OCI-LY7 (cell line): Measurements from ENCODE around the gene USP24. TPM values are rescaled to one million over a fixed set of nuclear protein-coding genes. Genes with fewer than 3 reads are reported as not detected.

Experiments used
- Bru-seq: library from RNA; stranded (reverse); fragments of 400-500 nt; gene quantifications from one replicate; lab custom pipeline; 2021; lab: Mats Ljungman, UMichigan
- BruChase-seq, 2 experiments: library from RNA; stranded (reverse); fragments of 400-500 nt; gene quantifications; one replicate each; lab custom pipeline; 2021; lab: Mats Ljungman, UMichigan
- BruUV-seq: library from RNA; stranded (reverse); fragments of 400-500 nt; replicated peaks from 2 replicates; lab custom pipeline; 2021; lab: Mats Ljungman, UMichigan
- CTCF ChIA-PET: fragments of 300-600 bp; sonication (Branson Sonifier 250); formaldehyde crosslinking; loops from one replicate; lab custom pipeline; 2022; ENCODE audit warnings: antibody characterized with exemption; ENCODE audit not compliant: unreplicated experiment; lab: Charles Lee
- POLR2A ChIA-PET: fragments of 300-600 bp; sonication (Branson Sonifier 250); formaldehyde crosslinking; loops from one replicate; lab custom pipeline; 2022; ENCODE audit warnings: antibody characterized with exemption; lab: Charles Lee
- DNase-seq: peaks from one replicate; pipeline ENCODE4 v3.0.0-alpha.2; 2015; ENCODE audit warnings: low spot score
- H2AFZ ChIP-seq: fragments of 200-600 bp; sonication (generic), shearing (Covaris generic); 2 replicates; pipeline ENCODE4 v1.6.1; 2014; ENCODE audit warnings: mild to moderate bottlenecking, antibody characterized with exemption, low read length, moderate library complexity
- H3K27ac ChIP-seq: fragments of 200-600 bp; sonication (generic); 2 replicates; pipeline ENCODE4 v1.5.1; 2014; ENCODE audit warnings: mixed run types, low read depth, mild to moderate bottlenecking, moderate library complexity, low read length, inconsistent platforms; ENCODE audit not compliant: poor library complexity, severe bottlenecking
- H3K36me3 ChIP-seq: fragments of 200-600 bp; sonication (generic); 2 replicates; pipeline ENCODE4 v1.6.1; 2014; ENCODE audit warnings: mild to moderate bottlenecking, antibody characterized with exemption, low read length, moderate library complexity, mixed read lengths; ENCODE audit not compliant: insufficient read depth
- H3K4me1 ChIP-seq: fragments of 200-600 bp; sonication (generic); 2 replicates; pipeline ENCODE4 v1.5.1; 2014; ENCODE audit warnings: mild to moderate bottlenecking, low read length; ENCODE audit not compliant: insufficient read depth, poor library complexity, severe bottlenecking
- H3K4me2 ChIP-seq: fragments of 200-600 bp; sonication (generic); 2 replicates; pipeline ENCODE4 v1.6.1; 2014; ENCODE audit warnings: mild to moderate bottlenecking, low read length
- H3K4me3 ChIP-seq: fragments of 200-600 bp; sonication (generic); 2 replicates; pipeline ENCODE4 v1.5.1; 2014; ENCODE audit warnings: mild to moderate bottlenecking, low read depth, low read length; ENCODE audit not compliant: poor library complexity, severe bottlenecking
- H3K79me2 ChIP-seq: fragments of 200-600 bp; sonication (generic); 2 replicates; pipeline ENCODE4 v1.6.1; 2016; ENCODE audit warnings: low read depth, mild to moderate bottlenecking, low read length, moderate library complexity, mixed read lengths; ENCODE audit not compliant: insufficient read depth
- H3K9me2 ChIP-seq: fragments of 200-600 bp; sonication (generic); 2 replicates; pipeline ENCODE4 v1.6.1; 2016; ENCODE audit warnings: mild to moderate bottlenecking, low read length, mixed read lengths; ENCODE audit not compliant: insufficient read depth
- H3K9me3 ChIP-seq: fragments of 200-600 bp; sonication (generic); 2 replicates; pipeline ENCODE4 v1.6.1; 2014; ENCODE audit warnings: mild to moderate bottlenecking, mixed run types, low read length, mixed read lengths
- H4K20me1 ChIP-seq: fragments of 200-600 bp; sonication (generic); 2 replicates; pipeline ENCODE4 v1.6.1; 2014; ENCODE audit warnings: mild to moderate bottlenecking, antibody characterized with exemption, low read length, moderate library complexity, mixed read lengths; ENCODE audit not compliant: insufficient read depth
- EZH2phosphoT487 ChIP-seq: fragments of 200-600 bp; sonication (generic); IDR thresholded peaks from 2 replicates; pipeline ENCODE4 v1.6.1; 2018; ENCODE audit warnings: low read depth, borderline replicate concordance, mild to moderate bottlenecking, mixed run types, antibody characterized with exemption, low read length, moderate library complexity, mixed read lengths
- intact Hi-C: fragments of 100-400 bp; cut with micrococcal nuclease; formaldehyde crosslinking; loops from one replicate; pipeline ENCODE4 v1.10.0; 2022; ENCODE audit not compliant: unreplicated experiment
- long read RNA-seq: library from polyadenylated mRNA; stranded (forward); transcript quantifications from one replicate; pipeline ENCODE4 v2.0.0, GENCODE V29; 2022
- total RNA-seq, 2 experiments: library from RNA; depleted of rRNA in 1 of 2; stranded (reverse); fragments of >200 nt in 1 of 2; shearing (Covaris generic) in 1 of 2; gene quantifications; 2 replicates each; pipeline ENCODE4 v1.2.3, GENCODE V29; 2014 to 2022
- TF ChIP-seq, protein P1 (sequence below): fragments of 200-600 bp; sonication (generic); conservative IDR thresholded peaks from 2 replicates; pipeline ENCODE4 v1.5.1; 2014; ENCODE audit warnings: mild to moderate bottlenecking, antibody characterized with exemption, low read length, moderate library complexity, mixed read lengths

Gene USP24, protein sequence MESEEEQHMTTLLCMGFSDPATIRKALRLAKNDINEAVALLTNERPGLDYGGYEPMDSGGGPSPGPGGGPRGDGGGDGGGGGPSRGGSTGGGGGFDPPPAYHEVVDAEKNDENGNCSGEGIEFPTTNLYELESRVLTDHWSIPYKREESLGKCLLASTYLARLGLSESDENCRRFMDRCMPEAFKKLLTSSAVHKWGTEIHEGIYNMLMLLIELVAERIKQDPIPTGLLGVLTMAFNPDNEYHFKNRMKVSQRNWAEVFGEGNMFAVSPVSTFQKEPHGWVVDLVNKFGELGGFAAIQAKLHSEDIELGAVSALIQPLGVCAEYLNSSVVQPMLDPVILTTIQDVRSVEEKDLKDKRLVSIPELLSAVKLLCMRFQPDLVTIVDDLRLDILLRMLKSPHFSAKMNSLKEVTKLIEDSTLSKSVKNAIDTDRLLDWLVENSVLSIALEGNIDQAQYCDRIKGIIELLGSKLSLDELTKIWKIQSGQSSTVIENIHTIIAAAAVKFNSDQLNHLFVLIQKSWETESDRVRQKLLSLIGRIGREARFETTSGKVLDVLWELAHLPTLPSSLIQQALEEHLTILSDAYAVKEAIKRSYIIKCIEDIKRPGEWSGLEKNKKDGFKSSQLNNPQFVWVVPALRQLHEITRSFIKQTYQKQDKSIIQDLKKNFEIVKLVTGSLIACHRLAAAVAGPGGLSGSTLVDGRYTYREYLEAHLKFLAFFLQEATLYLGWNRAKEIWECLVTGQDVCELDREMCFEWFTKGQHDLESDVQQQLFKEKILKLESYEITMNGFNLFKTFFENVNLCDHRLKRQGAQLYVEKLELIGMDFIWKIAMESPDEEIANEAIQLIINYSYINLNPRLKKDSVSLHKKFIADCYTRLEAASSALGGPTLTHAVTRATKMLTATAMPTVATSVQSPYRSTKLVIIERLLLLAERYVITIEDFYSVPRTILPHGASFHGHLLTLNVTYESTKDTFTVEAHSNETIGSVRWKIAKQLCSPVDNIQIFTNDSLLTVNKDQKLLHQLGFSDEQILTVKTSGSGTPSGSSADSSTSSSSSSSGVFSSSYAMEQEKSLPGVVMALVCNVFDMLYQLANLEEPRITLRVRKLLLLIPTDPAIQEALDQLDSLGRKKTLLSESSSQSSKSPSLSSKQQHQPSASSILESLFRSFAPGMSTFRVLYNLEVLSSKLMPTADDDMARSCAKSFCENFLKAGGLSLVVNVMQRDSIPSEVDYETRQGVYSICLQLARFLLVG (N-terminal part only)
- total RNA-seq (2014; rRNA removed; shearing (Covaris generic)) (35.1 and 42.5 TPM in 2 replicates), total RNA-seq (2022) (46.3 and 49.1 TPM in 2 replicates), Bru-seq, nascent RNA (percentile 91 among the genes with signal in this experiment), BruChase-seq, experiment 1, labeled RNA remaining after a 6-hour chase (percentile 85 among the genes with signal in this experiment), BruChase-seq, experiment 2, labeled RNA remaining after a 2-hour chase (percentile 82 among the genes with signal in this experiment)
- long read RNA-seq, full-length matches to known transcripts, result 9 of 41 reads
- long read RNA-seq, partial matches to known transcripts, result 11 of 41 reads
- long read RNA-seq, other reads (novel, unspliced or antisense), result 21 of 41 reads

DNA sequence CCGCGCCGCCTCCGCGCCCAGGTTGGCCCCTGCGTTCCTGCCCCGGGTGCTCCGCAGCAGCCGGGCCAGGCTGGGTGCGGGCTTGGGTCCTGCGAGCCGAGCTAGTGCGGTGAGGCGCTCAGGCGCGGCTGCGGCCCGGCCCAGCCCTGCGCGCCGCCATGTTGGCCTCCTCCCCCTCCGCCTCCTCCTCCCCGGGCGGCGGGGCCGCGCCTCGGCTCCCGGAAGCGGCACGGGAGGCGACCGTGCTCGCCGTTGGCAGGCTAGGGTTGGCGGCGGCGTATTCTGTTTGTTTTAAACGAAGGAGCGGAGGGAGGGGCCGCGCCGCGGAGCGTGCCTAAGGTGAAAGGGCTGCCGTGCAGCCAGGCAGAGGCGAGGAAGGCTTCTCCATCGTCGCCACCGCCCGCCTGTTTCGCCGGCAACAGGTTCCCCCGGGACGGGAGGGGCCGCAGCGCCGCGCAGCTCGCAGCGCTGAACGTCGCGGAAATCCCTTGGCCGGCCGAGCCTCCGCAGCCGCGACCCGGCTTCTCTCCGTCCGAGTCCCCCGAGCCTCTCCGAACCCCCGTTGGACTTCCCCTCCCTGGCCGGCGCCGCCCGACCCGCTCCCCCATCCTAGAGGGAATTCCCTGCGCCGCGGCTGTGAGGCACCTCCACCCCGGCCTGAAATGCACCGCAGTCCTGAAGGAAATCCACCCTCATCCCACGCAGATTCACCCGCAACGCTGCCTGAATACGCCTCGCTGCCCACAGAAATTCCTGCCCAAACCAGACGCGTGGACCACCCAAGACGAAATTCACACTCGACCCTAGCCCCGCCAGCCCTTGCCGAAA is at the start of gene USP24:
Gene USP24 (minus strand): TSS at position 171 of the 828 bp plus-strand sequence. CDS start 251 bp downstream, outside the sequence.
- ChIA-PET CTCF (no interaction called here), POLR2A (interaction anchor here (1.1 to 1.3 kb wide), 2 partner anchors 9 to 45 kb away, joined by 3 to 4 read pairs; no protein-coding TSS in a partner anchor)
- H3K27ac ChIP-seq, result peak within 1 kb of the TSS; percentile 68
- peaks cover 52% of the 10 kb centered on the region for H3K4me1 ChIP-seq
- no peaks in the 10 kb centered on the region for H3K9me2 ChIP-seq
- H3K9me3 ChIP-seq, result no peaks in the 10 kb centered on the region
- H3K4me2 ChIP-seq, result peak within 1 kb of the TSS; percentile 99
- TF ChIP-seq EZH2phosphoT487, result no peak
- TF ChIP-seq, protein P1, sequence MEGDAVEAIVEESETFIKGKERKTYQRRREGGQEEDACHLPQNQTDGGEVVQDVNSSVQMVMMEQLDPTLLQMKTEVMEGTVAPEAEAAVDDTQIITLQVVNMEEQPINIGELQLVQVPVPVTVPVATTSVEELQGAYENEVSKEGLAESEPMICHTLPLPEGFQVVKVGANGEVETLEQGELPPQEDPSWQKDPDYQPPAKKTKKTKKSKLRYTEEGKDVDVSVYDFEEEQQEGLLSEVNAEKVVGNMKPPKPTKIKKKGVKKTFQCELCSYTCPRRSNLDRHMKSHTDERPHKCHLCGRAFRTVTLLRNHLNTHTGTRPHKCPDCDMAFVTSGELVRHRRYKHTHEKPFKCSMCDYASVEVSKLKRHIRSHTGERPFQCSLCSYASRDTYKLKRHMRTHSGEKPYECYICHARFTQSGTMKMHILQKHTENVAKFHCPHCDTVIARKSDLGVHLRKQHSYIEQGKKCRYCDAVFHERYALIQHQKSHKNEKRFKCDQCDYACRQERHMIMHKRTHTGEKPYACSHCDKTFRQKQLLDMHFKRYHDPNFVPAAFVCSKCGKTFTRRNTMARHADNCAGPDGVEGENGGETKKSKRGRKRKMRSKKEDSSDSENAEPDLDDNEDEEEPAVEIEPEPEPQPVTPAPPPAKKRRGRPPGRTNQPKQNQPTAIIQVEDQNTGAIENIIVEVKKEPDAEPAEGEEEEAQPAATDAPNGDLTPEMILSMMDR, result no peak
- intact Hi-C loops, result loop anchor here (2.0 kb wide), 1 partner anchor 75 kb away; no protein-coding TSS in a partner anchor
- peak within 1 kb of the TSS; percentile 90 for H2AFZ ChIP-seq
- peaks cover 4% of the 10 kb centered on the region; the same call in 1 of the 2 replicates for H4K20me1 ChIP-seq
- peak within 1 kb of the TSS; percentile 94 for H3K4me3 ChIP-seq
- H3K79me2 ChIP-seq, result peaks cover 45% of the 10 kb centered on the region
- no TSS peak for BruUV-seq
- DNase-seq, result peak; percentile 84
- no peaks in the 10 kb centered on the region for H3K36me3 ChIP-seq

DNA sequence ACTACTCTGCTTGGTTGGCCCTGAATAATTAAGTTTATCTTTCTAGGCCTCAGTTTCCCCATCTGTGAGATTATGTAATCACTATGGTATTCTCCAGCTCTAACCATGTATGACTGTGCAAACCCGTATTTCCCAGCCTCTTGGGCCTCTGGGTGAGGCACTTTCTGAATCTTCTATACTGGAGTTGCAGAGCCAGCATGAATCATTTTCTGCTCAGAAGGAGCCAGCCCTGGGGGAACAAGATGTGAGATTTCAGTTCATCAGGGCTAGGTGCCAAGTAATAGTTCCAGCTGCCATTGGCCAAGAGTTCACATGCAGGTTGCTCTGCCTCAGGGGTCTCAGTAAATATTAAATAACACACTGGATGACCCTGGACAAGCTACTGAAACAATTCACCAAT is 47.7 kb upstream of the USP24 start:
- Histone ChIP-seq H3K27ac (no peak overlapping the region), H3K4me2 (no peak overlapping the region), H3K9me2 (no peaks in the 10 kb centered on the region), H3K4me1 (peaks cover 33% of the 10 kb centered on the region), H3K36me3 (no peaks in the 10 kb centered on the region), H3K79me2 (no peaks in the 10 kb centered on the region), H2AFZ (no peak overlapping the region), H3K4me3 (no peak overlapping the region), H3K9me3 (no peaks in the 10 kb centered on the region), H4K20me1 (no peaks in the 10 kb centered on the region)
- no TSS peak for BruUV-seq
- intact Hi-C loops, result no loop called here
- ChIA-PET POLR2A (no interaction called here), CTCF (no interaction called here)
- TF ChIP-seq, protein P1, result no peak
- TF ChIP-seq EZH2phosphoT487, result no peak
- no peak for DNase-seq
